ENCODE measurements around the gene BCR. TPM values are rescaled to one million over a fixed set of nuclear protein-coding genes. Genes with fewer than 3 reads are reported as not detected.
"Not testable (repeated sequence)": the region's sequence is repeated elsewhere in the genome, so short reads cannot be mapped to it uniquely, and the experiment has no call there.

BCR gene
- 10 to 100 TPM; 55.5 to 57.5 TPM for total RNA-seq
- long read RNA-seq, full-length matches to known transcripts, result 15 of 70 reads
- long read RNA-seq, partial matches to known transcripts, result 52 of 70 reads
- long read RNA-seq, other reads (novel, unspliced or antisense), result 3 of 70 reads

DNA sequence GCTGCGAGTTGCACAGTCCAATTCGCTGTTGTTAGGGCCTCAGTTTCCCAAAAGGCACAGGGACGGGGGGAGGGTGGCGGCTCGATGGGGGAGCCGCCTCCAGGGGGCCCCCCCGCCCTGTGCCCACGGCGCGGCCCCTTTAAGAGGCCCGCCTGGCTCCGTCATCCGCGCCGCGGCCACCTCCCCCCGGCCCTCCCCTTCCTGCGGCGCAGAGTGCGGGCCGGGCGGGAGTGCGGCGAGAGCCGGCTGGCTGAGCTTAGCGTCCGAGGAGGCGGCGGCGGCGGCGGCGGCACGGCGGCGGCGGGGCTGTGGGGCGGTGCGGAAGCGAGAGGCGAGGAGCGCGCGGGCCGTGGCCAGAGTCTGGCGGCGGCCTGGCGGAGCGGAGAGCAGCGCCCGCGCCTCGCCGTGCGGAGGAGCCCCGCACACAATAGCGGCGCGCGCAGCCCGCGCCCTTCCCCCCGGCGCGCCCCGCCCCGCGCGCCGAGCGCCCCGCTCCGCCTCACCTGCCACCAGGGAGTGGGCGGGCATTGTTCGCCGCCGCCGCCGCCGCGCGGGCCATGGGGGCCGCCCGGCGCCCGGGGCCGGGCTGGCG is at the start of gene BCR:
BCR (plus strand) TSS at position 209 of the 592 bp plus-strand sequence. CDS start 452 bp downstream, outside the sequence.
- peak; percentile 84 for ATAC-seq
- peak; percentile 61 to 85 for DNase-seq
- intact Hi-C loops (cut with DNase I, micrococcal nuclease), result no loop called here

DNA sequence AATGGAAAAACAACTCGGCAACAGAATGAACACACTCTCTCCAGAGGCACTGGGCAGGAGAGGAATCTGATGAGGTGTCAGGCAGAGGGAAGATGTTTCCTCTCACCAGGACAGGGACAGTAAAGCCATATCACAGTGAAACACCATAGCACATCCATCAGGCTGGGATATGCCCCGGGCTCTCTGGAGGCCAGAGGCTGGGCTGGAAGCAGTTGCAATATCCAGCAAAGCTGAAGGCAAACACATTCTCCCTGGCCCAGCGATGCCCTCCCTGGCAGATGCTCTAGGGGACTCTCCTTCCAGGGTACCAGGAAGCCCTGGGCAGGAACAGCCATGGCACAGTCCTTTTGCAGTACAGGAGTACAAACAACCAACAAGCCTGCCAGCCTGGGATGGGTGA is 49.6 kb upstream of the BCR start:
- ATAC-seq (no peak), DNase-seq (no peak)
- intact Hi-C loops (cut with DNase I, micrococcal nuclease), result no loop called here

DNA sequence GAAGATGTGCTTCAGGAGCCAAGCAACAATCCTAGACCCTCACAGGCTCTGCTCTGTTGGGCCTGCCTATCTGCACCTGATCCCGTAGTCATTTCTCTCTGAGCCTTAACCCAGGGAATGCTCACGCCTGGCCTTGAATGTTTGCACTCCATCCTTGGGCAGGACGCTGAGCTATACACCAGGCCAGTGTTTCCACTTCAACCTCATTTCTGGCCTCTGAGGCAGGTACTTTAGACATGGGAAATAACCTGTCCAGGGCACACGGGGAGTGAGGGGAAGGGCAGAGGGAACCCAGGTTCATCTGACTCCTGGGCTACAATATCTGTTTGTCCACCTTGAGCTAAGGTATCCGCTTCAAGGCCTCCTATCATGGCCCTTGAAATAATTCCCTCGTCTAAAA is 48.4 kb upstream of the BCR start:
- intact Hi-C loops (cut with DNase I, micrococcal nuclease), result no loop called here
- ATAC-seq (no peak), DNase-seq (no peak)

GRCh38 chr22:23132376-23133091 is 47.8 kb upstream of the BCR start:
- no peak for ATAC-seq
- no peak for DNase-seq
- intact Hi-C loops (cut with DNase I, micrococcal nuclease), result no loop called here

GRCh38 chr22:23133922-23134321 is 46.4 kb upstream of the BCR start:
- ATAC-seq (no peak), DNase-seq (no peak)
- intact Hi-C loops (cut with DNase I, micrococcal nuclease), result no loop called here

GRCh38 chr22:23136991-23137390 is 43.3 kb upstream of the BCR start:
- ATAC-seq; intact Hi-C loops (cut with DNase I, micrococcal nuclease); DNase-seq: not testable (repeated sequence)

DNA sequence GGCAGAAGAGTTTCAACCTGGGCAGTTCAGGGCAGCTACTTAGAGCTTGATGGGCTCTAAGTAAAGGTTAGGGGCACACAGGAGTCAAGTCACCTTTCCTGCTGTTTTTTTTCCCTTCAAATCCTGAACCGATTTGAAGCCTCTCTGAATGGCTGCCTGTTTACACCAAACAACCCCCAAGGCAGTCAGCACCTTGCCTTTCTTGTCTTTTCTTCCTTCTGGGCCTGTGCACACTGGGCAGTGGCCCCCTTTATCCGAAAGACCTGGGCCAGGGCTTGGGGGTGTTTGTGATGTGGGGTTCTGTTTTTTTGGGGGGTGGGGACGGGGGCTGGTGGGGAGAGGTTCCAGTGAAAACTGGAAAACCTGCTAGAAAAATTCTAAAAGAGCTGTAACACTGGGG is 42.8 kb upstream of the BCR start:
- DNase-seq (no peak), ATAC-seq (no peak)
- intact Hi-C loops (cut with DNase I, micrococcal nuclease), result no loop called here

- intact Hi-C loops (cut with DNase I, micrococcal nuclease), result no loop called here
- peak in 1 of 2 donors; percentile 30 for DNase-seq
- no peak for ATAC-seq
Measured at GRCh38 chr22:23137905-23138561, 42.3 kb upstream of the BCR start.

DNA sequence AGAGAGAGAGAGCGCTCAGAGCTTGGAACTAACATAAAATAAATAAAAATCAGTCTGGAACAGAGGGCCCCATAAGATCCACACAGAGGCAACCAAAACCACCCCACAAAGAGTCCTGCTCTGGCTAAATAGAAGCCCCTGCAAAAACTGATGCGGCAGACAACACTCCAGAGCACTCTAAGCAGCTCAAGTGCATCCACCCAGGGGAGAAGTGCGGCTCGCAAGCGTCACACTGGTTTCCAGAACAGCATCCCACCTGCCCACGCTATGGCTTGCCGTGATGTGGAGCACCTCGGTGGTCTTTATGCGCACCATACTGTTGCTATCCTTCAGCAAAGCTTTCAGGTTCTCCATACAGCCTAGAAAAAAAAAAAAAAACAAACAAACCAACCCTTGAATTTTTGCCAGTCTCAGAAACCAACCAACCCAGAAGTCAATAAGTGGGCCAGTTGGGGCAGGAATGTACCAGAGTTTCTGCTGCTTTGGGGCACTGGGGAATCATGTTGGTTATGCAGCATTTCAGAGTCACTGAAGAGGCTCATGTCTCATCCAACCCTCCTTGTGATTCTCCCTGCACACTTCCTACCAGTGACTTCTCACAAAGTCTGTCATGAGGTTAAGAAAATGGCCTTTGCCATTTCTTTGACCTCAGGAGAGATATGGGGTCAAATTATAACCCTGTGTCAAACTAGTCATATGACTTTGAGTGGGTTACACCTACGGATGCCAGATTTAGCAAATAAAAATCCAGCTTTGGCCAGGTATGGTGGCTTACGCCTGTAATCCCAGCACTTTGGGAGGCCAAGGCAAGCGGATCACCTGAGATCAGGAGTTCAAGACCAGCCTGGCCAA is 41.5 kb upstream of the BCR start:
- DNase-seq (no peak), ATAC-seq (no peak)
- intact Hi-C loops (cut with DNase I, micrococcal nuclease), result no loop called here

DNA sequence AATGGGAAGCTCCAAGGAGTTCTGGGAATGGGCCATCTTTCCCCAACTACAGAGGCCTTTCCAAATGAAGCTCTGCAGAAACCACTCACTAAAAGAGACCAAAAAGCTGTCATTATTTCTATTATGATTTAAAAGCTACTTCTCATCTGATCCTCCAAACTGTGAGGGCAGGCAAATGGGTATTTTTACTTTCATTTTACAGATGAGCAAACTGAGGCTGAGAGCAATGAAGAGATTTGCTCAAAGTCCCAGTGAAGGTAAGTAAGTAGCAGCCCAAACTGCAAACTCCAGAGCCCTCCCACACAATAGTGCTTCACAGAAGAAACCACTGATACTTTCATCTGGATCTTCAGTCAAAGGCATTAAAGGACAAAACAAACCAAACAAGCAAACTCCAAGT is 39.9 kb upstream of the BCR start:
- no peak for DNase-seq
- intact Hi-C loops (cut with DNase I, micrococcal nuclease), result no loop called here
- no peak for ATAC-seq

- DNase-seq (peak in 1 of 2 donors; percentile 35), ATAC-seq (no peak)
- intact Hi-C loops (cut with DNase I, micrococcal nuclease), result no loop called here
Measured at GRCh38 chr22:23142546-23143105, 37.7 kb upstream of the BCR start.

GRCh38 chr22:23143119-23143518 is 37.2 kb upstream of the BCR start:
- no peak for ATAC-seq
- intact Hi-C loops (cut with DNase I, micrococcal nuclease), result no loop called here
- no peak for DNase-seq

DNA sequence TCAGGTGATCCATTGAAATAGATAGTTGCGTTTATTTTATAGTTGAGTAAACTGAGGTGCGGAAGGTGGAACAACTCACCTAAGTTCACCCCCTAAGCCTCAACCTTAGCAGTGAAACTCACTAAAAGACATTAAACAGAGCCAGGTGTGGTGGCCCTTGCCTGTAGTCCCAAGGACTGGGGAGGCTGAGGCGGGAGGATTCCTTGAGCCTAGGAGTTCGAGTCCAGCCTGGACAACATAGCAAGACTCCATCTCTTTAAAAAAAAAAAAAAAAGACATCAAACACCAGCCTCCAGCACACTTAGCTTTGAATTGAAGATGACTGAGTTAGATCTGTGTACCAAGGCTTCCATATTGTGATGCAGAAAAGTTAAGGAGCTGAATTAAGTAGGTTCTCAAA is 35.9 kb upstream of the BCR start:
- ATAC-seq (no peak), DNase-seq (no peak)
- intact Hi-C loops (cut with DNase I, micrococcal nuclease), result no loop called here

DNA sequence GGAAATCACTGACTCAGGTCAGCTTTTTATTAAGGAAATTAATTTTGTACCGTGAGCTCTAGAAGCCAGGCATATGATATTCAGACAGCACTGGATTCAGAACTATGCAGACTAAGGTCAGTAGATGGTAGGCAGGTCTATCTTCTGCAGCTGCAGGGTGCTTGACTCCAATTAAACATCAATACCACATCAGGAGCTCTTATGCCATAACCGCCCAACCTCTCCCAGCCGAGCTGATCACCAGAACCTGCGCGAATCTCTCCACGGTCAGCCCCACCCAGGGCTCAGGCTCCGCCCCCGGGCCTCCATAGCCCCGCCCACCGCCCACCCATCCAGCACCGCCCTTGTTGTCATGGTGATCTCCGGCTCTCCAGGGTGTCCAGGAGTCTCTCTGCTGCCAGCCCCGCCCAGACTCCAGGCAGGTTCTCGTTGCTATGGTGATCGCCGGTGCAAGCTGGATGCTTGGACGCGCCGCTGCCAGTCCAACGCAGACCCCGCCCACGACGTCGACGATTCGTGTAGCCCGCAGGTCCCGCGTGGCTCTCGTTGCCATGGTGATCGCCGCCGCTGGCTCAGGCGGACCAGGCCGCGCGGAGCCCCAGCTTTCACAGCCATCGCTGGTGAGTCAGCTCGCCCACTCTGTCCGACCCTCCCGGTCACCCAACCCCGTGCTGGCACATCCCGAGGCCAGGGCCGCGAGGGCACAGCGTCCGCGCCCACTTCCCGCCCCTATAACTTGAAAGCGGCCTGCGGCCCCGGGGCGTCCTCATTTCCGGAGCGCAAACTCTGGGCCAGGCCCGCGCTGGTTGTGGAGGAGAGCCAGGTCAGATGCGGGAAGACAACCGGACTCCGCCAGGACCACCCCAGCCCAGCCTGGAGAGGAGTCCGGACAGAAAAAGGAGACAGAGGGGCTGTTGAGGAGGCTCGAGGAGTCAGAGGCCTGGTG is 35.1 kb upstream of the BCR start, which contains the start of gene RAB36:
RAB36 (plus strand) TSS at position 546 of the 946 bp plus-strand sequence. CDS start 1,140 bp downstream, outside the sequence.
- peak; percentile 75 for ATAC-seq
- intact Hi-C loops (cut with DNase I, micrococcal nuclease), result no loop called here
- DNase-seq, result peak; percentile 99 to 100

DNA sequence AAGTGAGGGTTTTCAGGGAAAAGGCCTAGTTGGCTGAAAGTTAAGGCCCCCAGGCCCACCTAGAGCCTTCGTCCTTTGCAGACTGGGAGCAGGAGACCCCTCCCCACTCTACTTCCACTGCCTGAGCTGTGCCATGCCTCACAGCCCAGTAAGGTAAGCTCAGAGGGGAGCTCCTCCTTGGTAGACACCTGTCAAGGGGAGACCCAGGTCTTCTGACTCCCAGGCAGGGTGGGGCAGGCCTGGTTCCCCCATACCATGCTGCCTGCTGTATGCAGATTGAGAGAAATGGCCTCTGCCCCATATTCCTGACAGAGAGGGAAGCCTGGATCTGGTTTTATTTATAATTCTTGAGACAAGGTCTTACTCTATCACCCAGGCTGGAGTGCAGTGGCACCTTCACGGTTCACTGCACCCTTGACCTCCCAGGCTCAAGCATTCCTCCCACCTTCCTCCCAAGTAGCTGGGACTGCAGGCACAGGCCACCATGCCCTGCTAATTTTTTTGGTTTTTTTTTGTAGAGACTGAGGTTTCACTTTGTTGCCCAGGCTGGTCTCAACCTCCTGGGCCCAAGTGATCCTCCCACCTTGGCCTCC is 34.3 kb upstream of the BCR start:
- intact Hi-C loops (cut with DNase I, micrococcal nuclease), result no loop called here
- ATAC-seq, result no peak
- DNase-seq, result no peak

DNA sequence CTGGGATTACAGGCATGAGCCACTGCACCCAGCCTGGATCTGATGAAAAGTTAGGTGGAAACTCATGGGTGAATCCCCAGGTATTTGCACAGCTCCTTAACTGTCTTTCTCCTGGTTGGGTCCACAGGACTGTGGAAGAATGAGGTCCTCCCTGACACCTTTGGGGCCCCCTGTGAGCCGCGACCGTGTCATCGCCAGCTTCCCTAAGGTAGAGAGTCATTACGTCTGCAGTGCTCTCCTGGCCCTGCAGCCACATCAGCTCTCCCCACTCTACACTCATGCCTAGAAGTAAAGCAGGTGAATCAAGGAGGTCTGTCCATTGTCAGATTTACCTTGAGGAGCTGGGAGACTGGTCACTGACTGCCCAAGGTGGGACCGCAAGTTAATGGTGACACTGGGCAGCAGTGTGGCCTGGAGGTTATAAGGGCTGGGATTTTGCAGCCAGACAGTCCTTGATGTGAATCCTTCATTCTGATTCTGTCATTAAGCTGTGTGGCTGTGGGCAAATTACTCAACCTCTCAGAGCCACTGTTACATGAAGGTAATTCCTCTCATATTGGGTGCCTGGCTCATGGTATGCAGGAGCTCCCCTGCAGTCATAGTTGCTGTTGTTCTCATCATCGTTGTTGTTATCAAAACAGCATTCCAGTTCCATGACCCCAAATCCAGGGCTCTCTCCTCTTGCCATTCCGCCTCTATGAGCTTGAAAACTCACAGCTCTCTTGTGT is 33.7 kb upstream of the BCR start:
- ATAC-seq, result no peak
- intact Hi-C loops (cut with DNase I, micrococcal nuclease), result no loop called here

More for the DNA sequence above, 33.7 kb upstream of the BCR start:
- no peak for DNase-seq

All from left colon (tissue), 2 donors.